Parathyroid adenoma (tissue), 2 donors: Measurements from ENCODE around the gene MAG.

Experiments
- H2AFZ ChIP-seq: fragments of 300-600 bp; sonication (generic); one replicate; pipeline ENCODE4 v1.7.0; 2017; ENCODE audit warnings: antibody characterized with exemption, mild to moderate bottlenecking
- H3K27ac ChIP-seq: fragments of 300-600 bp; sonication (generic); one replicate; pipeline ENCODE4 v1.7.0; 2017
- H3K27me3 ChIP-seq: fragments of 300-600 bp; sonication (generic); one replicate; pipeline ENCODE4 v1.7.0; 2017; ENCODE audit warnings: low read length; ENCODE audit not compliant: control insufficient read depth, insufficient read depth
- H3K36me3 ChIP-seq: fragments of 300-600 bp; sonication (generic); one replicate; pipeline ENCODE4 v1.7.0; 2017; ENCODE audit warnings: low read length; ENCODE audit not compliant: control insufficient read depth, insufficient read depth
- H3K4me1 ChIP-seq: fragments of 300-600 bp; sonication (generic); one replicate; pipeline ENCODE4 v1.7.0; 2017; ENCODE audit warnings: control low read depth
- H3K4me2 ChIP-seq: fragments of 300-600 bp; sonication (generic); one replicate; pipeline ENCODE4 v1.7.0; 2017; ENCODE audit warnings: low read length
- H3K4me3 ChIP-seq: fragments of 300-600 bp; sonication (generic); one replicate; pipeline ENCODE4 v1.7.0; 2017; ENCODE audit warnings: low read depth, low read length
- H3K79me2 ChIP-seq: fragments of 300-600 bp; sonication (generic); one replicate; pipeline ENCODE4 v1.7.0; 2017; ENCODE audit warnings: control low read depth
- H3K9ac ChIP-seq: fragments of 300-600 bp; sonication (generic); one replicate; pipeline ENCODE4 v1.7.0; 2017; ENCODE audit warnings: mild to moderate bottlenecking
- H3K9me3 ChIP-seq: fragments of 300-600 bp; sonication (generic); one replicate; pipeline ENCODE4 v1.7.0; 2017; ENCODE audit warnings: low read length; ENCODE audit not compliant: control insufficient read depth
- TF ChIP-seq, protein P1 (sequence below): fragments of 300-600 bp; sonication (generic); IDR thresholded peaks from one replicate; pipeline ENCODE4 v1.7.0; 2017; ENCODE audit warnings: antibody characterized with exemption, mild to moderate bottlenecking
- donor health status: primary hyperparathyroidism.

The MAG gene

DNA sequence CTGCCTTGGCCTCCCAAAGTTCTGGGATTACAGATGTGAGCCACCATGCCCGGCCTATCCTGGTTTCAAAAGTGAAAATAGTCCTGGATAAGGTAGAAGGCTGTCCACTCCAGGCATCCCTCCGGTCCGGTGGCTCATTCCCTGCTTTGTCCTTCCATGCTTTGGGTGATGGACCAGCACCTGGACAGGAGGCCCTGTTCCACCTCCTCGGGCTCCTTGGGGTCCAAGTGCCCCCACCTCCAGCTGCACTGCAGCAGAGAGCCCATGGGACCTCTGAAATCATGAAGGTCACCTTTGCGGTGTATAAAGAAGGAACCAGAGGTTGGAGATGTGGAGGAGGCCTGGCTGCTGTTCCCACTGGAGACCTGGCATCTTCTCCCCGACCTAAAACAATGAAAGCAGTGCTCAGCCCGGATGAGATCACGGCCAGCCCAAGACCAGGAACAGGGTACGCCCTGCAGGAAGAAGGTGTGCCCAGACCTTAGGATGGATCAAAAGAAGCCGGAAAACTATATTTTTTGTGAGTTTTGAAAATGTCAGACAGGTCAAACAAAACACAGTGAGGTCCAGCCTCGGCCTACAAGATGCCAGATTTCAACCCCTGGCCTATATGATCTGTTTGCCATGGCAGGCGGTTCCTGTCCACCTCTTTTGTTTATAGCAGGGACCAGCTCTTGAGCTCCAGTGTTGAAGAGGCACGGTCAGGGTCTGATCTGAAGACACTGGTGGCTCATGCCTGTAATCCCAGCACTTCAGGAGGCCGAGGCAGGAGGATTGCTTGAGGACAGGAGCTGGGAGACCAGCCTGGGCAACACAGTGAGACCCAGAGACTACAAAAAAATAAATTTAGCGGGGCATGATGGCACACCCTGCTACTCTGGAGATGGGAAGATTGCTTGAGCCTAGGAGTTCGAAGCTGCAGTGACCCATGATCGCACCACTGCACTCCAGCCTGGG is 37.3 kb upstream of the MAG start:
- Histone ChIP-seq H3K9me3 (no peaks in the 10 kb centered on the region), H3K4me3 (no peak overlapping the region), H3K27ac (no peak overlapping the region), H3K4me2 (peak overlapping the region; percentile 13), H3K27me3 (no peaks in the 10 kb centered on the region), H2AFZ (no peak overlapping the region), H3K36me3 (no peaks in the 10 kb centered on the region), H3K79me2 (peaks cover 2% of the 10 kb centered on the region), H3K9ac (no peak overlapping the region), H3K4me1 (no peaks in the 10 kb centered on the region)
- TF ChIP-seq, protein P1, sequence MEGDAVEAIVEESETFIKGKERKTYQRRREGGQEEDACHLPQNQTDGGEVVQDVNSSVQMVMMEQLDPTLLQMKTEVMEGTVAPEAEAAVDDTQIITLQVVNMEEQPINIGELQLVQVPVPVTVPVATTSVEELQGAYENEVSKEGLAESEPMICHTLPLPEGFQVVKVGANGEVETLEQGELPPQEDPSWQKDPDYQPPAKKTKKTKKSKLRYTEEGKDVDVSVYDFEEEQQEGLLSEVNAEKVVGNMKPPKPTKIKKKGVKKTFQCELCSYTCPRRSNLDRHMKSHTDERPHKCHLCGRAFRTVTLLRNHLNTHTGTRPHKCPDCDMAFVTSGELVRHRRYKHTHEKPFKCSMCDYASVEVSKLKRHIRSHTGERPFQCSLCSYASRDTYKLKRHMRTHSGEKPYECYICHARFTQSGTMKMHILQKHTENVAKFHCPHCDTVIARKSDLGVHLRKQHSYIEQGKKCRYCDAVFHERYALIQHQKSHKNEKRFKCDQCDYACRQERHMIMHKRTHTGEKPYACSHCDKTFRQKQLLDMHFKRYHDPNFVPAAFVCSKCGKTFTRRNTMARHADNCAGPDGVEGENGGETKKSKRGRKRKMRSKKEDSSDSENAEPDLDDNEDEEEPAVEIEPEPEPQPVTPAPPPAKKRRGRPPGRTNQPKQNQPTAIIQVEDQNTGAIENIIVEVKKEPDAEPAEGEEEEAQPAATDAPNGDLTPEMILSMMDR, result no peak

DNA sequence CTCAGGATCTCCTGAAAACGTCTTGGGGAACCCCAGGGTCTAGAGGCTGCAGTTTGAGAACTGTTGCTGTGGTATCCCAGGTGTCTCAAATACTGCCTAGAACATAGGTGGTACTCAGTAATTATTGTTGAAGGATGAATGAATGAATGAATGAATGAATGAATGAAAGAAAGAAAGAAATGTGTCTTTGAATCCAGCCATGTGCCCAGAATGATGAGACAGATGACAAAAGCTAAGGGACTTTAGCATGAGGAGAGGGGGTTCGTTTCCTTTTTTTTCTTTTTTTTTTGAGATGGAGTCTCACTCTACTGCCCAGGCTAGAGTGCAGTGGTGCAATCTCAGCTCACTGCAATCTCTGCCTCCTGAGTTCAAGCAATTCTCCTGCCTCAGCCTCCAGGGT is 35.4 kb upstream of the MAG start:
- H3K4me3 ChIP-seq, result no peak overlapping the region
- H2AFZ ChIP-seq, result no peak overlapping the region
- H3K4me2 ChIP-seq, result no peak overlapping the region
- no peak overlapping the region for H3K9ac ChIP-seq
- H3K27ac ChIP-seq, result no peak overlapping the region
- no peaks in the 10 kb centered on the region for H3K9me3 ChIP-seq
- H3K79me2 ChIP-seq, result peaks cover 2% of the 10 kb centered on the region
- H3K4me1 ChIP-seq, result no peaks in the 10 kb centered on the region
- H3K27me3 ChIP-seq, result no peaks in the 10 kb centered on the region
- no peaks in the 10 kb centered on the region for H3K36me3 ChIP-seq
- TF ChIP-seq, protein P1, result no peak

DNA sequence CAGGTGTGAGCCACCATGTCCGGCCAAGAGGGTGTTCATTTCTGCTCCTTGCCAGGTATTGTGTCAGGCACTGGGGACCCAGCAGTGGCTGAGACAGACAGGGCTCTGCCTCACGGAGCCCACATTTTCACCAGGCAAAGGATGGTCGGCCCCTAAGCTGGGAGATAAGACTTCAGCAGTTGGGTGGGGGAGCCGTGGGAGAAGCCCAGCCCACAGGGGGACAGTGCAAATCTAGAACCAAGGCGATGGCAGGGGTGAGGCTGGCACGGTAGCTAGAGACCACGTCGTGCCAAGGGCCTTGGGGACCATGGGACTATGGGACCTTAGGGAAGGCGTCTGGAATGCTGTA is 34.9 kb upstream of the MAG start:
- Histone ChIP-seq H2AFZ (no peak overlapping the region), H3K27ac (no peak overlapping the region), H3K27me3 (no peaks in the 10 kb centered on the region), H3K79me2 (peaks cover 2% of the 10 kb centered on the region), H3K9ac (no peak overlapping the region), H3K4me2 (no peak overlapping the region), H3K4me1 (no peaks in the 10 kb centered on the region), H3K36me3 (no peaks in the 10 kb centered on the region), H3K4me3 (no peak overlapping the region), H3K9me3 (no peaks in the 10 kb centered on the region)
- TF ChIP-seq, protein P1, result no peak

DNA sequence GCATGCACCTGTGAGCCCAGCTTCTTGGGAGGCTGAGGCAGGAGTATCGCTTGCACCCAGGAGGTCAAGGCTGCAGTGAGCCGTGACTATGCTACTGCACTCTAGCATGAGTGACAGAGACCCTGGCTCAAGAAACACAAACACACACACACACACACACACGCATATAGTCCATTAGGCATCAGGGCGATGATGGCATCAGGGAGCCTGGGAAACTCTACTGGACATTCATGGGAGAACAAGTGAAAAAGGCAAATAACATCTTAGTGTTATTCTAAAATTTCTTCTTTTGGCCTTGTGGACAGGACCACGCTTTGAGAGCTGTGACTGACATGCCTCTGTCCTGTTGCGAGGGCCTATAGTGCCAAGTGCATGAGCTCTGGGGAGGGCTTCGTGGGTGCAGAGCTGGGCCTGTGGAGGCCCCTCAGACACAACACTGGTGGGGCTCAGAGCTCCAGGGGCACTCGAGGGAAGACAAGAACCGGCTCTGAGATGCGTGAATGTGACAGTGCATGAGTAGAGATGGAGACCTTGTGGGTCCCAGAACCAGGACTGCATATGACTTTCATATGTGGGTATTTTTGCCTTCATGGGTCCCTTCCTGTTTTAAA is 31.2 kb upstream of the MAG start:
- Histone ChIP-seq H3K9ac (no peak overlapping the region), H3K9me3 (no peaks in the 10 kb centered on the region), H3K4me1 (peaks cover 7% of the 10 kb centered on the region), H3K79me2 (peaks cover 2% of the 10 kb centered on the region), H2AFZ (no peak overlapping the region), H3K27ac (no peak overlapping the region), H3K4me2 (no peak overlapping the region), H3K27me3 (no peaks in the 10 kb centered on the region), H3K36me3 (no peaks in the 10 kb centered on the region), H3K4me3 (no peak overlapping the region)
- TF ChIP-seq, protein P1, result no peak
